ENCODE measurements around the gene SLC2A4.

SLC2A4 gene

GRCh38 chr17:7260651-7261378 is 20.7 kb upstream of the SLC2A4 start:
- peaks cover 41% of the 10 kb centered on the region for H3K4me1 ChIP-seq (ENCODE audit: control insufficient read depth, insufficient read depth, low read length)
- H3K9me3 ChIP-seq (ENCODE audit: control insufficient read depth, low read length): no peaks in the 10 kb centered on the region
- no peak for DNase-seq (ENCODE audit: low read depth)
- peak overlapping the region; percentile 68 for H3K4me3 ChIP-seq (ENCODE audit: low read length)
- H3K9ac ChIP-seq (ENCODE audit: low read length): peak overlapping the region; percentile 69
- H3K27me3 ChIP-seq (replicated peaks; ENCODE audit: control insufficient read depth, insufficient read depth, low read length): no peaks in the 10 kb centered on the region
- H3K36me3 ChIP-seq (ENCODE audit: control insufficient read depth, insufficient read depth, low read length, severe bottlenecking): peaks cover 28% of the 10 kb centered on the region

- Histone ChIP-seq H3K4me1 (ENCODE audit: control insufficient read depth, insufficient read depth, low read length) (peaks cover 42% of the 10 kb centered on the region), H3K9ac (ENCODE audit: low read length) (peak overlapping the region; percentile 69), H3K4me3 (ENCODE audit: low read length) (peak overlapping the region; percentile 68), H3K9me3 (ENCODE audit: control insufficient read depth, low read length) (no peaks in the 10 kb centered on the region), H3K36me3 (ENCODE audit: control insufficient read depth, insufficient read depth, low read length, severe bottlenecking) (peaks cover 24% of the 10 kb centered on the region), H3K27me3 (replicated peaks; ENCODE audit: control insufficient read depth, insufficient read depth, low read length) (no peaks in the 10 kb centered on the region)
- DNase-seq (ENCODE audit: low read depth): no peak
Measured at GRCh38 chr17:7261379-7262191, 19.9 kb upstream of the SLC2A4 start.

- Histone ChIP-seq H3K4me1 (ENCODE audit: control insufficient read depth, insufficient read depth, low read length) (peaks cover 47% of the 10 kb centered on the region), H3K27me3 (replicated peaks; ENCODE audit: control insufficient read depth, insufficient read depth, low read length) (no peaks in the 10 kb centered on the region), H3K9ac (ENCODE audit: low read length) (peak within 1 kb of the TSS; percentile 69), H3K36me3 (ENCODE audit: control insufficient read depth, insufficient read depth, low read length, severe bottlenecking) (peaks cover 17% of the 10 kb centered on the region), H3K9me3 (ENCODE audit: control insufficient read depth, low read length) (no peaks in the 10 kb centered on the region), H3K4me3 (ENCODE audit: low read length) (peak within 1 kb of the TSS; percentile 68)
- DNase-seq (ENCODE audit: low read depth): no peak
Measured at GRCh38 chr17:7262192-7262934, 19.2 kb upstream of the SLC2A4 start, which contains the start of gene CLDN7. Gene CLDN7 (minus strand): TSS chr17:7262478. CDS start chr17:7262043, 435 bp downstream.

GRCh38 chr17:7262935-7263800 is 18.4 kb upstream of the SLC2A4 start:
- H3K27me3 ChIP-seq (replicated peaks; ENCODE audit: control insufficient read depth, insufficient read depth, low read length): no peaks in the 10 kb centered on the region
- peak overlapping the region; percentile 35 for H3K4me3 ChIP-seq (ENCODE audit: low read length)
- DNase-seq (ENCODE audit: low read depth): no peak

GRCh38 chr17:7263801-7264078 is 17.8 kb upstream of the SLC2A4 start:
- Histone ChIP-seq H3K4me3 (ENCODE audit: low read length) (no peak overlapping the region), H3K4me1 (ENCODE audit: control insufficient read depth, insufficient read depth, low read length) (peaks cover 46% of the 10 kb centered on the region)

More at GRCh38 chr17:7262935-7263800, 18.4 kb upstream of the SLC2A4 start:
- Histone ChIP-seq H3K9me3 (ENCODE audit: control insufficient read depth, low read length) (no peaks in the 10 kb centered on the region), H3K4me1 (ENCODE audit: control insufficient read depth, insufficient read depth, low read length) (peaks cover 47% of the 10 kb centered on the region), H3K36me3 (ENCODE audit: control insufficient read depth, insufficient read depth, low read length, severe bottlenecking) (peaks cover 13% of the 10 kb centered on the region), H3K9ac (ENCODE audit: low read length) (peak overlapping the region; percentile 23)

GRCh38 chr17:7266784-7267183 is 14.7 kb upstream of the SLC2A4 start:
- Histone ChIP-seq H3K9ac (ENCODE audit: low read length) (no peak overlapping the region), H3K4me3 (ENCODE audit: low read length) (no peak overlapping the region), H3K36me3 (ENCODE audit: control insufficient read depth, insufficient read depth, low read length, severe bottlenecking) (no peaks in the 10 kb centered on the region), H3K9me3 (ENCODE audit: control insufficient read depth, low read length) (no peaks in the 10 kb centered on the region), H3K27me3 (replicated peaks; ENCODE audit: control insufficient read depth, insufficient read depth, low read length) (no peaks in the 10 kb centered on the region), H3K4me1 (ENCODE audit: control insufficient read depth, insufficient read depth, low read length) (peaks cover 34% of the 10 kb centered on the region)
- peak; percentile 37 for DNase-seq (ENCODE audit: low read depth)

More at GRCh38 chr17:7263801-7264078, 17.8 kb upstream of the SLC2A4 start:
- Histone ChIP-seq H3K36me3 (ENCODE audit: control insufficient read depth, insufficient read depth, low read length, severe bottlenecking) (peaks cover 9% of the 10 kb centered on the region), H3K9ac (ENCODE audit: low read length) (no peak overlapping the region), H3K9me3 (ENCODE audit: control insufficient read depth, low read length) (no peaks in the 10 kb centered on the region), H3K27me3 (replicated peaks; ENCODE audit: control insufficient read depth, insufficient read depth, low read length) (no peaks in the 10 kb centered on the region)
- no peak for DNase-seq (ENCODE audit: low read depth)

GRCh38 chr17:7279448-7279847 is 2.1 kb upstream of the SLC2A4 start:
- Histone ChIP-seq H3K4me1 (ENCODE audit: control insufficient read depth, insufficient read depth, low read length) (peaks cover 18% of the 10 kb centered on the region), H3K36me3 (ENCODE audit: control insufficient read depth, insufficient read depth, low read length, severe bottlenecking) (peaks cover 8% of the 10 kb centered on the region), H3K9me3 (ENCODE audit: control insufficient read depth, low read length) (no peaks in the 10 kb centered on the region), H3K27me3 (replicated peaks; ENCODE audit: control insufficient read depth, insufficient read depth, low read length) (peaks cover 13% of the 10 kb centered on the region), H3K9ac (ENCODE audit: low read length) (no peak overlapping the region), H3K4me3 (ENCODE audit: low read length) (no peak overlapping the region)
- no peak for DNase-seq (ENCODE audit: low read depth)

GRCh38 chr17:7280519-7281073 is 922 bp upstream of the SLC2A4 start:
- peaks cover 18% of the 10 kb centered on the region for H3K4me1 ChIP-seq (ENCODE audit: control insufficient read depth, insufficient read depth, low read length)
- H3K9ac ChIP-seq (ENCODE audit: low read length): peak overlapping the region; percentile 71
- H3K9me3 ChIP-seq (ENCODE audit: control insufficient read depth, low read length): no peaks in the 10 kb centered on the region
- H3K4me3 ChIP-seq (ENCODE audit: low read length): peak overlapping the region; percentile 79
- peaks cover 17% of the 10 kb centered on the region for H3K36me3 ChIP-seq (ENCODE audit: control insufficient read depth, insufficient read depth, low read length, severe bottlenecking)
- peak; percentile 92 for DNase-seq (ENCODE audit: low read depth)
- peaks cover 18% of the 10 kb centered on the region for H3K27me3 ChIP-seq (replicated peaks; ENCODE audit: control insufficient read depth, insufficient read depth, low read length)

- H3K4me3 ChIP-seq (ENCODE audit: low read length): peak overlapping the region; percentile 79
- DNase-seq (ENCODE audit: low read depth): no peak
- H3K36me3 ChIP-seq (ENCODE audit: control insufficient read depth, insufficient read depth, low read length, severe bottlenecking): peaks cover 26% of the 10 kb centered on the region
- no peaks in the 10 kb centered on the region for H3K9me3 ChIP-seq (ENCODE audit: control insufficient read depth, low read length)
- H3K27me3 ChIP-seq (replicated peaks; ENCODE audit: control insufficient read depth, insufficient read depth, low read length): peaks cover 22% of the 10 kb centered on the region
- peak overlapping the region; percentile 81 for H3K9ac ChIP-seq (ENCODE audit: low read length)
- H3K4me1 ChIP-seq (ENCODE audit: control insufficient read depth, insufficient read depth, low read length): peaks cover 18% of the 10 kb centered on the region
Measured at GRCh38 chr17:7281953-7282751, 634 bp downstream of the SLC2A4 start.

All from adipocyte (in vitro differentiated cells).